ENCODE data around the gene AP3S2.
A peak's percentile ranks its signal among the peaks of the same experiment; 100 is the strongest.

Gene AP3S2

GRCh38 chr15:89828281-89829145 lies 65.3 kb downstream of the AP3S2 start:
- H3K9me3 ChIP-seq (ENCODE audit: control insufficient read depth, low read length): no peaks in the 10 kb centered on the region
- no peaks in the 10 kb centered on the region for H3K27me3 ChIP-seq (ENCODE audit: control insufficient read depth, insufficient read depth, low read length)
- no peak overlapping the region for H3K9ac ChIP-seq
- no peak overlapping the region for H3K4me3 ChIP-seq (ENCODE audit: low read depth, low read length)
- H3K79me2 ChIP-seq: no peaks in the 10 kb centered on the region
- H3K4me2 ChIP-seq (ENCODE audit: low read length): no peak overlapping the region
- H3K36me3 ChIP-seq (ENCODE audit: control insufficient read depth, insufficient read depth, low read length): no peaks in the 10 kb centered on the region
- no peak for TF ChIP-seq CTCF (IDR thresholded peaks at IDR 0.05)
- no peaks in the 10 kb centered on the region for H3K4me1 ChIP-seq
- peak overlapping the region; percentile 4 for H3K27ac ChIP-seq
- H2AFZ ChIP-seq: no peak overlapping the region

DNA sequence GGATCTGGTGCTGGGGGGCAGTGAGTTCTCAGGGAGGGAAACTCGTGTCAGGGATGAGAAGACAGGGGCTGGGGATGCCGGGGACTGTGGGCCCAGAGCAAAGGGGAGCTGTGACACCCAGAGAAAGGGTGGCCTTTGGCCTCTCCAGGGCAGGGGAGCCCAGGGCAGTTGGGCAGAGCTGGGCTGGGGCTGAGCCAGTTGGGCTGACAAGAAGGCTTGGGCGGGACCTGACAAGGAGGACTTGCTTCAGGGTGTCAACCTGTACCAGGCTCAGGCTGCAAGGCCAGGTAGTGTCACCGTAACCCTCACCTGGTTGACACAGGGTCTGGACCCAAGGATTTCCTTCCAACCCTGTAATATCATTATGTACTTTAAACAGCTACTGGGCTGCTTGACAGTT lies 66.0 kb downstream of the AP3S2 start:
- no peak overlapping the region for H2AFZ ChIP-seq
- no peaks in the 10 kb centered on the region for H3K36me3 ChIP-seq (ENCODE audit: control insufficient read depth, insufficient read depth, low read length)
- H3K9me3 ChIP-seq (ENCODE audit: control insufficient read depth, low read length): no peaks in the 10 kb centered on the region
- H3K27me3 ChIP-seq (ENCODE audit: control insufficient read depth, insufficient read depth, low read length): no peaks in the 10 kb centered on the region
- TF ChIP-seq CTCF (IDR thresholded peaks at IDR 0.05): no peak
- no peak overlapping the region for H3K4me3 ChIP-seq (ENCODE audit: low read depth, low read length)
- no peak overlapping the region for H3K4me2 ChIP-seq (ENCODE audit: low read length)
- no peaks in the 10 kb centered on the region for H3K79me2 ChIP-seq
- H3K9ac ChIP-seq: no peak overlapping the region
- H3K27ac ChIP-seq: no peak overlapping the region
- no peaks in the 10 kb centered on the region for H3K4me1 ChIP-seq

DNA sequence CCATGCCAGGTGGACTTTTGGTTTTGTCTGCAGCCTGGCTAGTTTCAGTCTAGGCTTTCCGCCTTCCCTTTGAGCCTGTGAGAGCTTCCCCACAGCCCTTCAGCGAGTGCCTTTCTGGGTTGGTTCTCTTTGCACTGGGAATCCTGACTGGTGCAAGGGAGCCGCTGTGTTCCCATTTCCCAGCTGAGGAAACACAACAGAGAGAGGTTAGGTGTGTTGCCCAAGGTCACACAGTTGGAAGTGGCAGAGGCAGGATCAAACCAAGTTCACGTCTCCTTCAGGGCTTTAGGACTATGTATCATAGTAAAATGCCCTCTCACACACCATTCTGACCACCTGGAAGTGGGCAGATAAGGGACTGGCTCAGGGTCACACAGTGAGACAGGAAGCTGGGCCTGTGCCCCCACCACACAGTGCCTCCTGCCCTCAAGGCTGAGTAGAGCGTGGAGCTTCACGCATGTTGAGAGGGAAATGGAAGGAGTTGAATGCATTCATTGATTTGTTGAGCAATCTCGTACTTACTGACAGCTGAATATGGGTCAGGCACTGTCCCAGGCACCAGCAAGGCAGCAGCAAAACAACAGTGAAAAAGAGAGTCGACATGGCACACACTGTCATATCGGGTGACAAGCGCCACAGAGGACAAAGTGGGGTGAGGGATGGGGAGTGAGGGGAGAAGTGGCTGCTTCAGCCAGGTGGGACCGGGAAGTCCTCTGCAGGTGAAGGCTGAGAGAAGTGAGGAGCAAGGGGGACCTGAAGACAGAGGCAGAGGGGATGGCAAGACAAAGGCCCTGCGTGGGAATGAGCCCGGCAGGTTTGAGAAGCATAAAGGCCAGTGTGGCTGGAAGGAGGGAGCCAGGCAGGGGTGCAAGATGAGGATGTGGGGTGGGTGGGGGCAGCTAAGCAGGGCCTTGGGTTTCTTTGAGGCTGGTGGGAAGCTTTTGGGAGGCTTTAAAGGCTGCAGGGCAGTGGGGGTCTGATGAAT lies 66.8 kb downstream of the AP3S2 start:
- Histone ChIP-seq H3K27me3 (ENCODE audit: control insufficient read depth, insufficient read depth, low read length) (no peaks in the 10 kb centered on the region), H3K9ac (no peak overlapping the region), H3K4me1 (no peaks in the 10 kb centered on the region), H3K9me3 (ENCODE audit: control insufficient read depth, low read length) (no peaks in the 10 kb centered on the region), H3K4me3 (ENCODE audit: low read depth, low read length) (no peak overlapping the region), H3K36me3 (ENCODE audit: control insufficient read depth, insufficient read depth, low read length) (no peaks in the 10 kb centered on the region), H3K27ac (no peak overlapping the region), H3K79me2 (no peaks in the 10 kb centered on the region), H2AFZ (no peak overlapping the region), H3K4me2 (ENCODE audit: low read length) (no peak overlapping the region)
- no peak for TF ChIP-seq CTCF (IDR thresholded peaks at IDR 0.05)

GRCh38 chr15:89825271-89825940 lies 68.4 kb downstream of the AP3S2 start:
- Histone ChIP-seq H3K27me3 (ENCODE audit: control insufficient read depth, insufficient read depth, low read length) (no peaks in the 10 kb centered on the region), H3K36me3 (ENCODE audit: control insufficient read depth, insufficient read depth, low read length) (no peaks in the 10 kb centered on the region), H3K79me2 (no peaks in the 10 kb centered on the region), H3K4me3 (ENCODE audit: low read depth, low read length) (no peak overlapping the region), H3K27ac (no peak overlapping the region), H3K4me1 (no peaks in the 10 kb centered on the region), H3K4me2 (ENCODE audit: low read length) (no peak overlapping the region), H3K9ac (no peak overlapping the region), H3K9me3 (ENCODE audit: control insufficient read depth, low read length) (no peaks in the 10 kb centered on the region), H2AFZ (no peak overlapping the region)
- TF ChIP-seq CTCF (IDR thresholded peaks at IDR 0.05): no peak

All from parathyroid adenoma (tissue), 2 donors.